ENCODE data around the gene NHERF1.

Gene NHERF1

DNA sequence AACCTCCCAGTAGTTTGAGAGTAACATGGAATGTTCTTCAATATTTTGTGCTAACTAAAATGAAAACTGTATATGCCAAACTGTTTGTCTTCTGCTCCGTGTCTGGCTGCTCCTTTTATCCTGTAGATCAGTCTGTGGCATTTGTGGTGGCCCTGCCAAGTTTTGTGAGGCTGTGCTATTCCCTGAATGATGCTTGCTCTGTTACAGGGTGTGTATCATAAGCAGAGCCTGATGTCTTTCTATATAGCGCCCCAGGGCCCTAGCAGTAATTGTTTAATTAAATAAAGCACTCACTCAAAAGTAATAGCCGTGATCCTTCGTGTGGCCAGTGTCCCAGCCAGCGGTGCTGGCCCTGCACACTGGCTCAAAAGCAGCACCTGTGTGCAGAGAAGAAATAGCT is 55.5 kb downstream of the NHERF1 start:
- no peak for DNase-seq (ENCODE audit: low read depth, low spot score)
- H3K27ac ChIP-seq, result no peak overlapping the region

DNA sequence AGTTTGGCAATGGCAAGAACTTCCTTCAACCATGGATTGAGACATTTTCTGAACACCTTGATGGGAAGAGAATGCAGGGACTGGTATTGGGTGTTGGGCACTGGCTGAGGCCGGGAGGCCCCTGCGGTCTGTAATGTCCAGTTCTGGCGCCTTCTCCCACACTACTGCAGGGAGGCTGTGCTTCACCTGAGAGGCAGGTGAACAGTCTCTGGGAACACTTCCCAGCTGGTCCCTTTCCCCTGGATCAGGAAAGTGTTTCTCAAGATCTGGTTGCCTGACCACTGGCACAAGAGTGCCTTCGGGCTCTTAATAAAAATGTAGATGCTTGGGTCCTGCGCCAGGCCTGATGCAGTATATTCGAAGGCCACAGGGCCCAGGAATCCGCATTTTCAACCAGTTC is 56.3 kb downstream of the NHERF1 start:
- H3K27ac ChIP-seq, result no peak overlapping the region

DNA sequence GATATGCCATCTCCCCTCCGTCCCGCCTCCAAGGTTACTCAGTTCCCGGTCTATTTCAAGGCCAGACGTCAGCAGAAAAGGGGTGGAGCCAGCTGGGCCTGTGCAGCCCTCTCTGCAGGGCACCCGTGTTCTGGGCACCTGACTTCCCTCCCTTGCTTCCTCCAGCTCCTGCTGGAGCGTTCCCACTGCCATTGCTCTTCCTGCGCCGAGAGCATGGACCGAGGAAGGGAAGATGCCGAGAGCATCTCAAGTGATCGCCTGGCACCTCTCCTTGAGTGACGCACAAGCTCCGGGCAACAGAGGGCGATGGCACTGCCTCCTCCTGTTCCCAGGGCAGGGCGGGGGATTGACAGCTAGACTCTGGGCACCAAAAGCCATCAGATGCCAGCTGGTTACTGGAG is 57.2 kb downstream of the NHERF1 start:
- DNase-seq (ENCODE audit: low read depth, low spot score), result no peak
- H3K27ac ChIP-seq, result no peak overlapping the region

More for the DNA sequence above, 56.3 kb downstream of the NHERF1 start:
- no peak for DNase-seq (ENCODE audit: low read depth, low spot score)

DNA sequence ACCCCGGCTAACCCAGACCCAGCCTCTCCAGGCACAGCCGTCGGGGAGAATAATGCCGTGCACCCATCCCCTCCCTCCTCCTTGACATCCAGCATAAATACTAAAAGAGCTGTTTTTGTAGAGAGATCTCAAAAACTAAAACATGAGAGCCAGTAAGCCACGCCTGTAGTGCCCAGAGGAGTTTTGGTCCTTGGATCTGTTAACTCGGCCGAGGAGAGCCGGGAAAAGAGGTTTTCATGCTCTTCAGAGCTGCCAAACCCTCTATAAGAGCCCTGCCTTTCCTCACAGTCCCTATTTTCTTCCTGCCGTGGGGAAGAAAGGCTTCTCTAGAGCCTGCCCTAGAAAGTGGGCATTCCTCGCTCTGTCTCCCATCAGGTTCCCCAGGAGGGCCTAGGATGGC is 57.9 kb downstream of the NHERF1 start:
- no peak overlapping the region for H3K27ac ChIP-seq
- no peak for DNase-seq (ENCODE audit: low read depth, low spot score)

DNA sequence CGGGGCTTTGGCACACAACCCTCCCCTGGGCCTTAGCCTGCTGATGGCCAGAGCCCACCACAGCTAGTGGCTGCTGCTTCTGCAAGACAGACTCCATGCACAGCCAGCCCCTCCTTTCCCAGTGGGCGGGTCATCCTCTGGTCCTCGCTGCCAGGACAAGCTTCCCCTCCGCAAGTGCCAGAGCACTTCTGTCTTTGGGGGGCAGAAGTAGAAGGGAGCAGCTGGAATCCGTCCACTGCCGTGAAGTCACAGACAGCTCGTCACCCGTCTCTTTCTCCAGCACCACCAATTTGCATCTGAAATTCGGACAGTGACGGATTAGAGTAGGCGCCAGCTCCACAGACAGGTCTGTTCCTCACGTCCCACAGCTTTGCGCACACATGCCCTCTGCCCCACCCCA is 59.0 kb downstream of the NHERF1 start:
- no peak for DNase-seq (ENCODE audit: low read depth, low spot score)
- no peak overlapping the region for H3K27ac ChIP-seq

DNA sequence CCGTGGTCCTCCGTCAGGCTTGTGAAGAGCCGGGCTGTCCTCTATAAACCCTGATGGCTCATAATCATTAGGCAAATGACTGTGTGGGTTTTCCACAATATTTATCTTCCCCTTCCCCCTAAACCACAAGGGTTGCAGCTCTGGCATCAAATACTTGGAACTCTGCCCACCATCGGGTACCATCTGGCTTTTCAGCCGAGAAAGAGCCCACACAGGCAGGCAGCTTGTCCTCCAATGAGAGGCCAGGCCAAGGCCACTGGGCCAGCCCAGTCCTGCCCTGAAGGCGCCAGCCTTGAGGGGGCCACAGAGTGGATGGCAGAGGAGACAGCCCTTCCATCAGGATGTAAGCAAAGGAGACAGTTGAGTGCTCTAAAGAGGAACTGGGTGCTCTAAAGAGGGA is 59.5 kb downstream of the NHERF1 start:
- no peak overlapping the region for H3K27ac ChIP-seq
- no peak for DNase-seq (ENCODE audit: low read depth, low spot score)

DNA sequence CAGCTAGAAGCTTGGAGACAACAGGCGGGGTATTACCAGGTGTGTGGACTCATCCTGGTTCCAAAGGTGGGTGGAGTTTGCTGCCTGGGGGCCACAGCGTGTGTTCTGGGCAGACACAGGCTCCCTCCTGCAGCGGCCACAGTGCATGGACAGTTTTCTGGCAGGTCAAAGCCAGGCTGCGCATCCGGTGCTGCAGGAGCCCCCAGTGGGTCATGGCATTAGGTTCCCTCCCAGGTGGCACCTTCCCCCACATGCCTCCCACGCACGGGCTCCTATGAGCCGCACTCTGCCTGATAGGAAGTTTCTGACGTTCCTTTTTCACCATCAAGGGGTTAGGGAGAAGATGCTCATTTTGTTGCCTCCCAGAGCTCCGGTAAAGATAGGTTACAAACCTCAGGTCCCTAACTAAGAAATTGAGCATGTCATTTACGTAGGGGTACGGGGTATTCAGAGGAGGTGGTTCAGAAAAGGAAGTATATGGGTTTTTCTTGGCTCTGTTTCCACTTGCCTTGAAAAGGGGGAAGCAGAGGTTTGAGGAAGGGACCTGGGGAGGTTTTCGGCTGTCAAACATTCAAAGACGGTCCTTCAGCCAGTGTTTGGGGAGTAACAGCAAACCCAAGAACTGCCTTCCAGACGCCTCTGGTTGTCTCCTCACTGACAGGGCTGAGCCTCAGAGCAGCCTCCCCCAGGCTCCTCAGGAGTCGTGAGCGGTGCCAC is 60.4 kb downstream of the NHERF1 start:
- no peak for DNase-seq (ENCODE audit: low read depth, low spot score)
- H3K27ac ChIP-seq, result no peak overlapping the region

DNA sequence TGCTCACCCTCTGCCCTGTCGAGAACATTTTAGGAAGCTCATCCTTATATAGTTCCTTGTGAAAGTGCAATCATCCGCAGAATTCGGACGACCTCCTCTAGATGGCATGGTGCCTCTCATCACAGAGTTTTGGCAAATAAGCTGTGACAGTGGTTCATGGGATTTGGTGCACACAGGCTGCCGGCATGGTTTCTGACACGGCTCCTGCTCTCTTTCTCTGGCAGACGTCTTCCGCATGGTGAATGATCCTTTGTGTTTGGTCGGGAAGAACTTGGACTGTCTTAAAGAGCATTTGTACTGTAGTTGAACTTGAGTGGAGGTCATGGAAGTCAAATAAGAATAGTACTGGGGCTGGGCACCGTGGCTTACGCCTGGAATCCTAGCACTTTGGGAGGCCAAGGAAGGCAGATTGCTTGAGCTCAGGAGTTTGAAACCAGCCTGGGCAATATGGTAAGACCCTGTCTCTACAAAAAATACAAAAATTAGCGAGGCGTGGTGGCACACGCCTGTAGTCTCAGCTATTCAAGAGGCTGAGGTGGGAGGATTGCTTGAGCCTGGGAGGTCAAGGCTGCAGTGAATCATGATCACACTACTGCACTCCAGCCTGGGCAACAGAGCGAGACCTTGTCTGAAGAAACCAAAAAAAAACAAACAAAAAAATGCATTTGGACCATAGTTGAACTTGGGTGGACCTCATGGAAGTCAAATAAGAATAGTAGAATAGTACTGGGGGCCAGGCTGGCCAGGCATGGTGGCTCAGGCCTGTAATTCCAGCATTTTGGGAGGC is 62.5 kb downstream of the NHERF1 start:
- no peak overlapping the region for H3K27ac ChIP-seq
- DNase-seq (ENCODE audit: low read depth, low spot score), result no peak

DNA sequence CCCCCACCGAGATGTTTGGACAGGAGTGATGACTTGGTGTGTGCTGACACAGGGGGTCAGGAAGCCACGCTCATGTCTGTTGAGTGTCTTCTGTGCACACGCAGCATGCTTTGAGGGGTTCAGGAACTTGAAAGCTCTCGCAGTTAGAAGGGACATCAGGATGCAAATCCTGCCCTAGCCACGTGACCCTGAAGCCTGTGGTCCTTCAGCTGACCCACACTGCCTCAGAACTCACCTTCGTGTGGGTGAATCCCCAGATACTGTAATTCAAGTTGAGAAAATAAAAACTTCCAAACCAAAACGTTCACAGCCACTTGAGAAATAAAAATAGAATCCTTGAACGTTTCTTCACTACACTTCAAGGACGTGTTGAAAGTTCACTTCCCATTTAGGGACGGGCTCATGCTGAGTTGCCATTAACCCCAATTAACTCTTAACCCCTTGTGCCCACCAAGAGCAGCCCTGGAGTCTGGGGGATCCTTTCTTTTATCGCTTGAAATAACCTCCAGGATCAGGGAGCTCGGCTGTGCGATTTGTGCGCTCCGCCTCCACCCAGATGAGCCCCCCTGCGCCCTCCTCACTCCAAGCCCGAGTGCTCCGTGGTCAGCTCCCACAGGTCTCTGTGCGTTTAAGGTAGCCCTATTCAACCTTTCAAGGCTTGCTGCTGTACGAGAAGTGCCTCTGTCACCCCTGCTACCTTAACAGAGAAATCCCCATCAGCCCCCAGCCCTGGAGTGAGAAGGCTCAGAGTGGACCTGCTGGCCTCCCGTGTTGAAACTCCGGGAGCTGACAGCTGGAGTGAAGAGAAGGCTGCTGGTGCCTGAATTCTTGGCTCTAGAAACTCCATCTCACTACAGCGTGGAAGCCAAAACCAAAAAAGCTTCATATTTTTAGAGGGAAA is 63.9 kb downstream of the NHERF1 start:
- DNase-seq (ENCODE audit: low read depth, low spot score), result no peak
- no peak overlapping the region for H3K27ac ChIP-seq

DNA sequence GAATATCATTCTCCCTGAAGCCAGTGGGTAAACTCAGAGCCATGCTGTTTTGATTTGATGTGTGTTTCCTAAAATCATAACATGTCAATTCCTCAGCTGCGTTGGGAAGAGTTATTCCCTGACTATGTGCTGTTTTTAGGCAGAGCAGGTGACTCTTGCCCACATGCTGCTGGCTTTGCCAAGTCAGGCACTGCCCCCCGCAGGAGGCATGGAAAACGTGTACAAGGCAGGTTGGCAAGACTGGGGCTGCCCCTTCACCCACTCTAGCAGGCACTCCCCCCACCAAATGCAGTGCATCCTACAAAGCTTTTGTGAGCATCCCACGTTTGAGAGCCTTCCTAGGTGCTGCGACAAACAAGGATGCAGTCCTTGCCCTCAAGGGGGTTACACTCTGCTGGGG is 66.0 kb downstream of the NHERF1 start:
- DNase-seq (ENCODE audit: low read depth, low spot score), result no peak

DNA sequence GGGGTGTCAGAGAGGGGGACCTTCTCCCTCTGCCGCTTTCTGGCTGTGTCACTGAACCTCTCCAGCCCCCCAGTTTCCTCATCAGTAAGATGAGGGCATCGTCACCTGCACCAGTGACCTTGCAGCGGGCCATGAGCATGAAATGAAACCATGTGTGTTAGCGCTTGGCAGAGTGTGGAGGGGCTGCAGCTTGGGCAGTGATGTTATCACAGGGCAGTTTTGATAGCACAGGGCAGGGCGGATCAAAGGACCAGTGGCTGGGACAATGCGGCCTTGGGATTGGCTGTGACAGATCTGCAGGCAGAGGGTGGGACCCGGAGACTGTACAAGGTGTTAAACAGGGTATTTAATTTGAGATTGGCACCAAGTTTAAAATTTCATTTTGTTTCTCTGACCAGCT is 66.6 kb downstream of the NHERF1 start:
- no peak for DNase-seq (ENCODE audit: low read depth, low spot score)
- no peak overlapping the region for H3K27ac ChIP-seq

More for the DNA sequence above, 66.0 kb downstream of the NHERF1 start:
- H3K27ac ChIP-seq, result no peak overlapping the region

DNA sequence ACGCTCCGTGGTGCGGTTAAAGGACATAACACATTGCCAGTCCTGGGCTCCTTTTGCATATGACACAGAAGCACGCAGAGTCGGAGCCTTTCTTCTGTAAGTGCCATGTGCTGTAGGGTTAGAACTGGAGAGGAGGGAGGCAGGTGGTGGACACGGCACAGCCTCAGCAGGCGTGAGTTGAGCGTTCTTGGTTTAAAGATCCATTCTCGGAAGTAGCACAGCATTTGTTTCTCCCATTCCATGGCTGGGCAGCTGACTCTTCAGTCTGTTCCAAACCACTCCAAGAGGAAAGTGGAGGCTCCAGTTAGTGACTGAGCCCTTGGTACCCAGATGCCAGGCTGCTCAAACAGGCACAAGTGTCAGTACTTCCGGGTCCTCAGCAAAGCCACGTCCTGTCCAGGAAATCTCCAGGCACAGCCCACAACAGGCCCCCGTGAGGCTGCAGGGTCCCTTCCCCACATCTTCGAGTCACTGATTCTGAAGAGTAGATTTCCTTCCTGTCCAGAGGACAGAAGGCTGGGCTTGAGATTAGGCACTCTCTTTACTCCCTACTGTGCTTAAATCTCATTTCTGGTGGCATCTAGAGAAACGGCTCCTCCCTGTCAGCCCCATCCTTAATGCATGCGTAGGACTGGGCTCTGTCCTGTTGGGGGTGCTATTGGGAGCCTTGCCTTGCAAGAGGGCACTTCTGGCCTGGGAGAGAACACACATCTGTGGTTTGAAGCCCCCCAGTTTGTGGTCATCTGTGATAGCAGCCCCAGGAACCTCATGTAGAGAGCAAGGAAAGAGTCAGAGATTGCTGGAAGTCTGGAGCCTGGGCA is 67.3 kb downstream of the NHERF1 start:
- DNase-seq (ENCODE audit: low read depth, low spot score), result no peak

DNA sequence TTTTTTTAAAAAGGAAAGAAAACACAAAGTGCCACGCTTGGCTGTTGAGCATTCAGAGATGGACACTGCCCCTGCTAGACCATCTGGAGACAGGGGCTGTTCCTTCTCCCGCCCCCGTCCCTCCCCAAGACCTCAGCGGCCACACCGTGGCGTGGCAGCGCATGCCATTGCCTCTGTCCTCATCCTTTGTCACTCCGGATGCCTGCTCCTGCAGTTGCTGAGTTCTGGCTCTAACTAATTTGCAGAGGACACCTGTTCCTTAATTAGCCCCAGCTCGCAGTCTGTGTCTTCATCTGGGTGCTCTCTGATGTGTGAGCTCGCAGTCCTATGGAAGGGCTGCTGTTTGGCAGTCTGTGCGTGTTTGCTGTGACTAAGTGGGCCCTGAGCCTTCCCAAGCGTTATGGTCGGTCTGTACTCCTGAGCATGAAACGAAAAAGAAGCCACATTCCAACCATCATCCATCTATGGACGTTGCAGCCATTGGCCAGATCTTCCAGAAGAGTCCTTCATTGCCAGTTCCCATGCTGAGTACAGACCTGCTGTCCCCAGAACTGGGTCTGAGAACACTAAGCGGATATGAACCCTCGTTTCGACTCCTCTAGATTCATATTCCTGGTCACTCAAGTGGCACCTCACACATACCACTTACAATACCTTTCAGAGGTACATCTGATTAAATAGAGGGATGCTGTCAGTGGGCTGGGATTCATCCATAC is 68.6 kb downstream of the NHERF1 start:
- H3K27ac ChIP-seq, result no peak overlapping the region

More for the DNA sequence above, 67.3 kb downstream of the NHERF1 start:
- no peak overlapping the region for H3K27ac ChIP-seq

DNA sequence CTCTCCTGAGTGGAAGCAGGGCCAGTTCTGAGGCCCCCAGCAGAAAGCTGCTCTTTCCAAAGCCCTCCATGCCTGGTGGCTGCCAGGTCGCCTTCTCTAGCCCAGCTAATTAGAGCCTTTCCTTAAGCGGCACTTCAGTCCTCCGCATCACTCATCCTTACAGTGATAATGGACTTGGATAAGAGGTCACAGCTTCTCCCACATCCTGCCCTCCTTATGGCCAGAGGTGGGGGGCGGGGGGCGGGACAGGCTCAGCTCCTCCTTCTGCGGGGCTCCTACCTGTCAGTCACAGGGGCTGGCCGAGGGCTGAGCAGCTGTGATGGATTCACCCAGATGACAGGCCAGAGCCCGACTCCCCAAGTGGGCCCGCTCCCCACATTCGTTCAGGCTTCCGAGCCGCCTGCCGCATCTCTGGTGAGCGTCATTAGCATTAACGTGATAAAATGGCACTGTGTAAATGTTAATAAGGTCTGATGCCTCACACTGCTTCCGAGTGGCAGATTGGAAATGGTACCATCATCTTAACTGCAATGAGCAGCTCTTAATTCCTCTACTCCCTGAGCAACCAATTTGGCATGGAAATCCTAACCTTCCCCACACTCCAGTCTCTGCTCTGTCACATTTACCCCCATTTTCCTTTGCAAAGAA is 70.0 kb downstream of the NHERF1 start:
- DNase-seq (ENCODE audit: low read depth, low spot score), result no peak
- H3K27ac ChIP-seq, result no peak overlapping the region

More for the DNA sequence above, 68.6 kb downstream of the NHERF1 start:
- no peak for DNase-seq (ENCODE audit: low read depth, low spot score)
